Neural progenitor cell (in vitro differentiated cells): Measurements from ENCODE around the gene RFFL.

Experiments
- CTCF ChIP-seq: fragments of 200-600 bp; sonication (generic); IDR thresholded peaks from 2 replicates; pipeline ENCODE4 v1.5.1; 2017; ENCODE audit warnings: antibody characterized with exemption, mild to moderate bottlenecking
- EZH2 ChIP-seq: fragments of 200-600 bp; sonication (generic); IDR thresholded peaks from 2 replicates; pipeline ENCODE4 v1.6.1; 2017; ENCODE audit warnings: antibody characterized with exemption, mild to moderate bottlenecking, moderate library complexity
- EZH2phosphoT487 ChIP-seq: fragments of 200-600 bp; sonication (generic); IDR thresholded peaks from 2 replicates; pipeline ENCODE4 v1.6.1; 2017; ENCODE audit warnings: antibody characterized with exemption

GRCh38 chr17:35084987-35085386 is 21.5 kb upstream of the RFFL start:
- TF ChIP-seq EZH2 (no peak), CTCF (no peak), EZH2phosphoT487 (no peak)
